AG08395 (cell line): ENCODE data around the gene SCAMP1.
"Not testable (repeated sequence)": the region's sequence is repeated elsewhere in the genome, so short reads cannot be mapped to it uniquely, and the experiment has no call there.

Experiments
- DNase-seq: peaks from one replicate; pipeline ENCODE4 v3.0.0; 2012; ENCODE audit warnings: mixed read lengths, low spot score

The SCAMP1 gene

GRCh38 chr5:78359831-78360673 is at the start of gene SCAMP1:
SCAMP1 (plus strand) TSS chr5:78360617; CDS start chr5:78360672, 55 bp downstream.
- DNase-seq = peak; percentile 98

- DNase-seq = no peak
These were observed 42.9 kb upstream of the SCAMP1 start for GRCh38 chr5:78317515-78317914.

- DNase-seq = no peak
These were observed 42.1 kb upstream of the SCAMP1 start for GRCh38 chr5:78318337-78318736.

- DNase-seq = peak; percentile 38
These were observed 40.0 kb upstream of the SCAMP1 start for GRCh38 chr5:78320401-78320800.

GRCh38 chr5:78323241-78323640 is 37.2 kb upstream of the SCAMP1 start:
- DNase-seq = no peak

GRCh38 chr5:78326930-78327329 is 33.5 kb upstream of the SCAMP1 start:
- DNase-seq = no peak

- DNase-seq = no peak
These were observed 32.5 kb upstream of the SCAMP1 start for GRCh38 chr5:78327761-78328510.

- DNase-seq = no peak
These were observed 31.7 kb upstream of the SCAMP1 start for GRCh38 chr5:78328585-78329173.

- no peak for DNase-seq
These were observed 28.8 kb upstream of the SCAMP1 start for GRCh38 chr5:78331523-78332080.

- DNase-seq = no peak
These were observed 25.6 kb upstream of the SCAMP1 start for GRCh38 chr5:78334811-78335210.

- DNase-seq = no peak
These were observed 24.4 kb upstream of the SCAMP1 start for GRCh38 chr5:78335976-78336375.

GRCh38 chr5:78336698-78337097 is 23.7 kb upstream of the SCAMP1 start:
- no peak for DNase-seq

- DNase-seq = no peak
These were observed 20.6 kb upstream of the SCAMP1 start for GRCh38 chr5:78339617-78340436.

GRCh38 chr5:78341440-78341839 is 19.0 kb upstream of the SCAMP1 start:
- DNase-seq = no peak

- peak; percentile 38 for DNase-seq
These were observed 14.9 kb upstream of the SCAMP1 start for GRCh38 chr5:78345485-78345884.

GRCh38 chr5:78353520-78353919 is 6.9 kb upstream of the SCAMP1 start:
- DNase-seq = no peak

- DNase-seq = no peak
These were observed 6.2 kb upstream of the SCAMP1 start for GRCh38 chr5:78354066-78354670.

GRCh38 chr5:78355561-78355960 is 4.9 kb upstream of the SCAMP1 start:
- no peak for DNase-seq

- not testable (repeated sequence) for DNase-seq
These were observed 974 bp upstream of the SCAMP1 start for GRCh38 chr5:78359455-78359830.

- DNase-seq = peak; percentile 3
These were observed 182 bp downstream of the SCAMP1 start for GRCh38 chr5:78360674-78360923.

GRCh38 chr5:78360924-78361630 is 660 bp downstream of the SCAMP1 start:
- peak; percentile 39 for DNase-seq
